A673 (cell line): ENCODE measurements around the gene SENP6.
"Not testable (repeated sequence)": the region's sequence is repeated elsewhere in the genome, so short reads cannot be mapped to it uniquely, and the experiment has no call there.

Experiments
- CTCF ChIP-seq: fragments of 300-800, 200-600 bp; sonication (generic); conservative IDR thresholded peaks from 2 replicates; pipeline ENCODE4 v1.5.1; 2017; ENCODE audit warnings: low read depth, mild to moderate bottlenecking, antibody characterized with exemption, low read length, moderate library complexity, mixed read lengths
- EZH2 ChIP-seq: fragments of 200-600 bp; sonication (generic); IDR thresholded peaks from 2 replicates; pipeline ENCODE4 v1.6.1; 2017; ENCODE audit warnings: borderline replicate concordance, low read depth, mild to moderate bottlenecking, mixed read lengths, antibody characterized with exemption, low read length; ENCODE audit not compliant: poor library complexity, severe bottlenecking

DNA sequence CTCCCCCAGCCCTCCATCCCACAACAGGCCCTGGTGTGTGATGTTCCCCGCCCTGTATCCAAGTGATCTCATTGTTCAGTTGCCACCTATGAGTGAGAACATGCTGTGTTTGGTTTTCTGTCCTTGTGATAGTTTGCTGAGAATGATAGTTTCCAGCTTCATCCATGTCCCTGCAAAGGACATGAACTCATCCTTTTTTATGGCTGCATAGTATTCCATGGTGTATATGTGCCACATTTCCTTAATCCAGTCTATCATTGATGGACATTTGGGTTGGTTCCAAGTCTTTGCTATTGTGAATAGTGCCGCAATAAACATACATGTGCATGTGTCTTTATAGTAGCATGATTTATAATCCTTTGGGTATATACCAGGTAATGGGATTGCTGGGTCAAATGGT lies 80.9 kb downstream of the SENP6 start:
- TF ChIP-seq CTCF, EZH2: not testable (repeated sequence)
